Panc1 (cell line): ENCODE results near the gene UCHL3.

Experiments
- CTCF ChIP-seq: fragments of 450-650 bp; IDR thresholded peaks from 2 replicates; pipeline ENCODE4 v1.5.1; 2017; ENCODE audit warnings: mild to moderate bottlenecking
- POLR2AphosphoS5 ChIP-seq: IDR thresholded peaks from 2 replicates; pipeline ENCODE4 v1.6.1; 2012; ENCODE audit warnings: mild to moderate bottlenecking, low read depth, low read length, moderate library complexity
- TF ChIP-seq, protein P1 (sequence below), 2 experiments: IDR thresholded peaks; 2 replicates each; pipeline ENCODE4 v1.6.1; 2011 to 2012; ENCODE audit warnings: low read depth in 2 of 2, control low read depth in 1 of 2, low read length in 1 of 2, mild to moderate bottlenecking in 1 of 2, moderate library complexity in 1 of 2; ENCODE audit not compliant: insufficient read depth in 1 of 2

GRCh38 chr13:75555836-75556235, 6.2 kb downstream of the UCHL3 start:
- no peak for TF ChIP-seq CTCF
- no peak for TF ChIP-seq POLR2AphosphoS5
- TF ChIP-seq, protein P1, sequence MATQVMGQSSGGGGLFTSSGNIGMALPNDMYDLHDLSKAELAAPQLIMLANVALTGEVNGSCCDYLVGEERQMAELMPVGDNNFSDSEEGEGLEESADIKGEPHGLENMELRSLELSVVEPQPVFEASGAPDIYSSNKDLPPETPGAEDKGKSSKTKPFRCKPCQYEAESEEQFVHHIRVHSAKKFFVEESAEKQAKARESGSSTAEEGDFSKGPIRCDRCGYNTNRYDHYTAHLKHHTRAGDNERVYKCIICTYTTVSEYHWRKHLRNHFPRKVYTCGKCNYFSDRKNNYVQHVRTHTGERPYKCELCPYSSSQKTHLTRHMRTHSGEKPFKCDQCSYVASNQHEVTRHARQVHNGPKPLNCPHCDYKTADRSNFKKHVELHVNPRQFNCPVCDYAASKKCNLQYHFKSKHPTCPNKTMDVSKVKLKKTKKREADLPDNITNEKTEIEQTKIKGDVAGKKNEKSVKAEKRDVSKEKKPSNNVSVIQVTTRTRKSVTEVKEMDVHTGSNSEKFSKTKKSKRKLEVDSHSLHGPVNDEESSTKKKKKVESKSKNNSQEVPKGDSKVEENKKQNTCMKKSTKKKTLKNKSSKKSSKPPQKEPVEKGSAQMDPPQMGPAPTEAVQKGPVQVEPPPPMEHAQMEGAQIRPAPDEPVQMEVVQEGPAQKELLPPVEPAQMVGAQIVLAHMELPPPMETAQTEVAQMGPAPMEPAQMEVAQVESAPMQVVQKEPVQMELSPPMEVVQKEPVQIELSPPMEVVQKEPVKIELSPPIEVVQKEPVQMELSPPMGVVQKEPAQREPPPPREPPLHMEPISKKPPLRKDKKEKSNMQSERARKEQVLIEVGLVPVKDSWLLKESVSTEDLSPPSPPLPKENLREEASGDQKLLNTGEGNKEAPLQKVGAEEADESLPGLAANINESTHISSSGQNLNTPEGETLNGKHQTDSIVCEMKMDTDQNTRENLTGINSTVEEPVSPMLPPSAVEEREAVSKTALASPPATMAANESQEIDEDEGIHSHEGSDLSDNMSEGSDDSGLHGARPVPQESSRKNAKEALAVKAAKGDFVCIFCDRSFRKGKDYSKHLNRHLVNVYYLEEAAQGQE (IDR thresholded peaks at IDR 0.05; ENCODE audit: insufficient read depth in 1 of 2, low read depth in 2 of 2, low read length in 1 of 2): no peak
